Measurements from ENCODE around the gene TMOD1. TPM values are rescaled to one million over a fixed set of nuclear protein-coding genes. Genes with fewer than 3 reads are reported as not detected.

The TMOD1 gene
- total and polyA plus RNA-seq, 4 donors = 9.2 to 20.0 (median 14.1) TPM

GRCh38 chr9:97475059-97475458 lies 26.4 kb upstream of the TMOD1 start:
- 89% methylated on average over 2 of the region's 2 CpGs for WGBS
- DNase-seq (ENCODE audit: low spot score) = no peak

GRCh38 chr9:97478301-97478981 lies 23.0 kb upstream of the TMOD1 start:
- WGBS = 29% methylated on average over 3 of the region's 3 CpGs
- Histone ChIP-seq H3K4me3 (ENCODE audit: low read depth in 1 of 3, low read length in 3 of 3) (no peak overlapping the region), H3K27me3 (ENCODE audit: control insufficient read depth in 4 of 4, insufficient read depth in 4 of 4, low read length in 3 of 4) (no peaks in the 10 kb centered on the region), H3K36me3 (ENCODE audit: control insufficient read depth in 4 of 4, insufficient read depth in 3 of 4, low read depth in 1 of 4, low read length in 3 of 4) (peaks cover 0 to 18% (median 9%) of the 10 kb centered on the region in 4 donors), H3K9ac (ENCODE audit: low read depth in 1 of 2, low read length in 2 of 2) (no peak overlapping the region), H3K9me3 (ENCODE audit: control insufficient read depth in 4 of 4, low read length in 3 of 4) (no peaks in the 10 kb centered on the region), H3K27ac (ENCODE audit: low read depth in 1 of 2, low read length in 2 of 2) (peak overlapping the region; percentile 48 to 57), H3K4me1 (ENCODE audit: control insufficient read depth in 4 of 4, insufficient read depth in 4 of 4, low read length in 3 of 4) (peaks cover 0 to 10% (median 3%) of the 10 kb centered on the region in 4 donors)
- no peak for DNase-seq (ENCODE audit: low spot score)
- TF ChIP-seq GABPA (IDR thresholded peaks at IDR 0.05 in 1 of 2, conservative IDR thresholded peaks at IDR 0.05 in 1 of 2) (no peak), FOXA1 (IDR thresholded peaks at IDR 0.05) (no peak), SP1 (IDR thresholded peaks at IDR 0.05) (peak; percentile 79), JUND (IDR thresholded peaks at IDR 0.05) (peak in 1 of 2 donors; percentile 66), RAD21 (IDR thresholded peaks at IDR 0.05) (peak; percentile 8 to 18), MAX (IDR thresholded peaks at IDR 0.05) (peak; percentile 52), FOXA2 (IDR thresholded peaks at IDR 0.05) (peak; percentile 51), REST (IDR thresholded peaks at IDR 0.05) (peak; percentile 46)
- TF ChIP-seq, protein P1, sequence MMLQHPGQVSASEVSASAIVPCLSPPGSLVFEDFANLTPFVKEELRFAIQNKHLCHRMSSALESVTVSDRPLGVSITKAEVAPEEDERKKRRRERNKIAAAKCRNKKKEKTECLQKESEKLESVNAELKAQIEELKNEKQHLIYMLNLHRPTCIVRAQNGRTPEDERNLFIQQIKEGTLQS (IDR thresholded peaks at IDR 0.05) = no peak
- TF ChIP-seq, protein P2, sequence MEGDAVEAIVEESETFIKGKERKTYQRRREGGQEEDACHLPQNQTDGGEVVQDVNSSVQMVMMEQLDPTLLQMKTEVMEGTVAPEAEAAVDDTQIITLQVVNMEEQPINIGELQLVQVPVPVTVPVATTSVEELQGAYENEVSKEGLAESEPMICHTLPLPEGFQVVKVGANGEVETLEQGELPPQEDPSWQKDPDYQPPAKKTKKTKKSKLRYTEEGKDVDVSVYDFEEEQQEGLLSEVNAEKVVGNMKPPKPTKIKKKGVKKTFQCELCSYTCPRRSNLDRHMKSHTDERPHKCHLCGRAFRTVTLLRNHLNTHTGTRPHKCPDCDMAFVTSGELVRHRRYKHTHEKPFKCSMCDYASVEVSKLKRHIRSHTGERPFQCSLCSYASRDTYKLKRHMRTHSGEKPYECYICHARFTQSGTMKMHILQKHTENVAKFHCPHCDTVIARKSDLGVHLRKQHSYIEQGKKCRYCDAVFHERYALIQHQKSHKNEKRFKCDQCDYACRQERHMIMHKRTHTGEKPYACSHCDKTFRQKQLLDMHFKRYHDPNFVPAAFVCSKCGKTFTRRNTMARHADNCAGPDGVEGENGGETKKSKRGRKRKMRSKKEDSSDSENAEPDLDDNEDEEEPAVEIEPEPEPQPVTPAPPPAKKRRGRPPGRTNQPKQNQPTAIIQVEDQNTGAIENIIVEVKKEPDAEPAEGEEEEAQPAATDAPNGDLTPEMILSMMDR (IDR thresholded peaks at IDR 0.05; ENCODE audit: low read depth, low read length, missing input control) = no peak

More at GRCh38 chr9:97475059-97475458, 26.4 kb upstream of the TMOD1 start:
- Histone ChIP-seq H3K4me3 (ENCODE audit: low read depth in 1 of 3, low read length in 3 of 3) (no peak overlapping the region), H3K27me3 (ENCODE audit: control insufficient read depth in 4 of 4, insufficient read depth in 4 of 4, low read length in 3 of 4) (no peaks in the 10 kb centered on the region), H3K9ac (ENCODE audit: low read depth in 1 of 2, low read length in 2 of 2) (no peak overlapping the region), H3K36me3 (ENCODE audit: control insufficient read depth in 4 of 4, insufficient read depth in 3 of 4, low read depth in 1 of 4, low read length in 3 of 4) (peaks cover 0 to 12% (median 4%) of the 10 kb centered on the region in 4 donors), H3K9me3 (ENCODE audit: control insufficient read depth in 4 of 4, low read length in 3 of 4) (no peaks in the 10 kb centered on the region), H3K27ac (ENCODE audit: low read depth in 1 of 2, low read length in 2 of 2) (no peak overlapping the region), H3K4me1 (ENCODE audit: control insufficient read depth in 4 of 4, insufficient read depth in 4 of 4, low read length in 3 of 4) (peaks cover 0 to 8% (median 3%) of the 10 kb centered on the region in 4 donors)
- TF ChIP-seq GABPA (IDR thresholded peaks at IDR 0.05 in 1 of 2, conservative IDR thresholded peaks at IDR 0.05 in 1 of 2) (no peak), SP1 (IDR thresholded peaks at IDR 0.05) (no peak), NR2F2 (IDR thresholded peaks at IDR 0.05) (no peak), HNF4G (IDR thresholded peaks at IDR 0.05) (no peak), EGR1 (IDR thresholded peaks at IDR 0.05; ENCODE audit: low read depth in 2 of 2) (no peak), ZBTB33 (IDR thresholded peaks at IDR 0.05) (no peak), RAD21 (IDR thresholded peaks at IDR 0.05) (no peak), FOXA1 (IDR thresholded peaks at IDR 0.05) (no peak), HNF4A (conservative IDR thresholded peaks at IDR 0.05) (no peak)
- TF ChIP-seq, protein P1 (IDR thresholded peaks at IDR 0.05) = no peak
- TF ChIP-seq, protein P2 (IDR thresholded peaks at IDR 0.05; ENCODE audit: low read depth, low read length, missing input control) = no peak
